GM12864 (cell line): ENCODE data around the gene TSPO.
A peak's percentile ranks its signal among the peaks of the same experiment; 100 is the strongest.

Experiments
- DNase-seq: peaks from one replicate; pipeline ENCODE4 v3.0.0-alpha.2; 2011; ENCODE audit warnings: low read depth
- H3K4me3 ChIP-seq: 2 replicates; pipeline ENCODE4 v1.5.1; 2011; ENCODE audit warnings: mild to moderate bottlenecking, low read depth, low read length, control low read depth
- TF ChIP-seq, protein P1 (sequence below): IDR thresholded peaks from 2 replicates; pipeline ENCODE4 v1.5.1; 2011; ENCODE audit warnings: low read depth, mild to moderate bottlenecking, moderate library complexity, low read length, control low read depth, inconsistent platforms; ENCODE audit errors: missing control alignments

Gene TSPO

DNA sequence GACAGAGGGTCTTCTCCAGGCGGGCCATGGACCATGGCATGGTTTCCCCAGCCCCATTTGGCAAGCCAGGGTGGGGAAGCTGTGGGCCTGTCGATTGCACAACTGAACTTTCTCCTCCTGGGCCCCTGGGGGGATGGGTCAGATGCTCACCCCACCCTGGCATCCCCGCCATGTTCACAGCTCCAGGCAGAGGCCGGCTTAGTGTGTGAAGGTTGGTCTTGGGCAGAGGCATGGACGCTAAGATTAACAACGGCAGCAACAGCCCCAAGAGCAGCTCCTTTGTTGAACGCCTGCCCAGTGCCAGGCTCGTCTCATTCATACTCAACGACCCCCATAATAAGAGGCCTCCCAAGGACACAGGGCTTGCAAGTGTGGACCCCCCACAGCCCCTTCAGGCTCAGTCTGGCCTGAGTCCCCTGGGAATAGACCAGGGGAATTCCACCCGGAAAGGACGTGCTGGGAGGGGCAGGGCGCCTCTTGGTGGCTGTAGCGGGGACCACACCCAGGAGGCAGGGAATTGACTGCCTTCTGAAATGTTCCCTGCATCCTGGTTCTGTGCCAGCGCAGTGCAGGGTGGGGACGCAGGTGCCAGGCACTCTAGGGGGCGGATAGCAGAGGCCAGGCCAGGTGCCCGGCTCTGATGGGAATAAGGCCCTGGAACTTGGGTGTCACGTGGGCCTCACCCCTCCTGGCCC is 8.3 kb downstream of the TSPO start:
- no peak for DNase-seq
- TF ChIP-seq, protein P1, sequence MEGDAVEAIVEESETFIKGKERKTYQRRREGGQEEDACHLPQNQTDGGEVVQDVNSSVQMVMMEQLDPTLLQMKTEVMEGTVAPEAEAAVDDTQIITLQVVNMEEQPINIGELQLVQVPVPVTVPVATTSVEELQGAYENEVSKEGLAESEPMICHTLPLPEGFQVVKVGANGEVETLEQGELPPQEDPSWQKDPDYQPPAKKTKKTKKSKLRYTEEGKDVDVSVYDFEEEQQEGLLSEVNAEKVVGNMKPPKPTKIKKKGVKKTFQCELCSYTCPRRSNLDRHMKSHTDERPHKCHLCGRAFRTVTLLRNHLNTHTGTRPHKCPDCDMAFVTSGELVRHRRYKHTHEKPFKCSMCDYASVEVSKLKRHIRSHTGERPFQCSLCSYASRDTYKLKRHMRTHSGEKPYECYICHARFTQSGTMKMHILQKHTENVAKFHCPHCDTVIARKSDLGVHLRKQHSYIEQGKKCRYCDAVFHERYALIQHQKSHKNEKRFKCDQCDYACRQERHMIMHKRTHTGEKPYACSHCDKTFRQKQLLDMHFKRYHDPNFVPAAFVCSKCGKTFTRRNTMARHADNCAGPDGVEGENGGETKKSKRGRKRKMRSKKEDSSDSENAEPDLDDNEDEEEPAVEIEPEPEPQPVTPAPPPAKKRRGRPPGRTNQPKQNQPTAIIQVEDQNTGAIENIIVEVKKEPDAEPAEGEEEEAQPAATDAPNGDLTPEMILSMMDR = peak; percentile 52
- H3K4me3 ChIP-seq = no peak overlapping the region

DNA sequence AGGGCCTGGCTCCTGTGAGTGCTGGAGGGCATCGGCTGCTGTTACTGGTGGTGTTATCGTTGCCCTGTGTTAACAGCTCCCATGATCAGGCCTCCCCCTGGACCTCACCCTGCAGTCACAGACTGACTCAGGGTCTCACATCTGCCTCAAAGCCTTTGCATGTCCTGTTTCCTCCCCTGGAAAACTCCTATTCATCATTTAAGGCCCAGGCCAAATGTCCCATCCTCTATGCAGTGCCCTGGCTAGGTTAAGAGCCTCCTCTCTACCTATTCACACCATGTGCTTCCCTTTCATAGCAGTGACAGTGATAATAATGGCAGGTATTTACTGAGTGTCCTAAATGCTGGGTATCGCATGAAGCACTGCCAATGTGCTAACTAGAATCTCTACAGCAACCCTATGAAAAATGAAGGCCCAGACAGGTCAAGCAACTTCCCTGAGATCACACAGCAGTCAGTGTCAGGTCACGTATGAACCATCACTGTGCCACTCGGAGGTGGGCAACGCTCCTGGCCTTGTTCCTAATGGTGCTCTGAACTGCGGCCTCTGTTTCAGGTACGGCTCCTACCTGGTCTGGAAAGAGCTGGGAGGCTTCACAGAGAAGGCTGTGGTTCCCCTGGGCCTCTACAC is 9.3 kb downstream of the TSPO start:
- TF ChIP-seq, protein P1 = no peak
- no peak overlapping the region for H3K4me3 ChIP-seq
- DNase-seq = no peak

DNA sequence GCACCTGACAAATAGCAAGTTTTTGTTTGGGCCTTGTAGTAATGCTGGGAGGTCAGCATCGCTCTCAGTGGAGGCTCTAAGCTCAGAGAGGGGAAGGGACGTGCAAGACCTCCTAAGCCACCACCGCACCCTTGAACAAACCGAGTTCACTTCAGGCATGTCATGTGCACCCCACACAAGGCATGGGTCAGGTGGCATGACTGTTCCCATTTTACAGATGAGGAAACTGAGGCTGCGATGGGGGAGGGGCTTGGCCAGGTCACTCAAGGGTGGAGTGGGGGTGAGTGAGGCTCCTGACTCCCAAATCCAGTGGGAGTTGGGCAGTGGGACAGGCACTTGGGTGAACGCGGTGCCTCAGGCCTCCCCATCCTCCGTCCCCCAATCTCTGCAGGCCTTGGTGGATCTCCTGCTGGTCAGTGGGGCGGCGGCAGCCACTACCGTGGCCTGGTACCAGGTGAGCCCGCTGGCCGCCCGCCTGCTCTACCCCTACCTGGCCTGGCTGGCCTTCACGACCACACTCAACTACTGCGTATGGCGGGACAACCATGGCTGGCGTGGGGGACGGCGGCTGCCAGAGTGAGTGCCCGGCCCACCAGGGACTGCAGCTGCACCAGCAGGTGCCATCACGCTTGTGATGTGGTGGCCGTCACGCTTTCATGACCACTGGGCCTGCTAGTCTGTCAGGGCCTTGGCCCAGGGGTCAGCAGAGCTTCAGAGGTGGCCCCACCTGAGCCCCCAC is 11.2 kb downstream of the TSPO start:
- no peak overlapping the region for H3K4me3 ChIP-seq
- no peak for DNase-seq
- TF ChIP-seq, protein P1 = no peak

DNA sequence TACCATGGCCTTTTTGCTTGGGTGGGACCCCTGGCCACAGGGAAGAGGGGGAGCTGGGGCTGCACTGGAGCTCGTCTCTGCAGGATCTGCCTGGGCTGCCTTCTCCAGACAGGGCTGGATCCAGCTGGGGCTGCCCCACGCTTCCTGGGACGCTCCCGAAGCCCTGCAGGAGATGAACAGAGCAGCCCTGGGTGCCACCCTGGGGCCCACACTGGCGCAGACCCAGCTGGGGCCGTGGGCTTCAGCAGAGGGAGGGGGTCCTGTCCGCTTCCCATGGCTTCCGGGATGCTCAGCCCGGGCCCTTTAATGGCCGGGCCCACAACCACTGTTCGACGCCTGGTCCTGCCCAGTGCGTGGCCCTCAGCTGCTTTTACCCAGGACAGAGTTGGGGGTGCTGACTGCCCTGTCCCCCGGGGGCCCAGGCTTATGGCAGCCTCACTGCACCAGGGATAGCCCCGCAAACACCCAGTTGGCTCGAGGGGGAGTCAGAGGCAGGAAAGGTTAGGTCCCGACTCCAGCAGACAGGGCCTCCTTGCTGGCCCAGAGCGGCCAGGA is 12.0 kb downstream of the TSPO start:
- H3K4me3 ChIP-seq = no peak overlapping the region
- TF ChIP-seq, protein P1 = no peak
- DNase-seq = no peak

DNA sequence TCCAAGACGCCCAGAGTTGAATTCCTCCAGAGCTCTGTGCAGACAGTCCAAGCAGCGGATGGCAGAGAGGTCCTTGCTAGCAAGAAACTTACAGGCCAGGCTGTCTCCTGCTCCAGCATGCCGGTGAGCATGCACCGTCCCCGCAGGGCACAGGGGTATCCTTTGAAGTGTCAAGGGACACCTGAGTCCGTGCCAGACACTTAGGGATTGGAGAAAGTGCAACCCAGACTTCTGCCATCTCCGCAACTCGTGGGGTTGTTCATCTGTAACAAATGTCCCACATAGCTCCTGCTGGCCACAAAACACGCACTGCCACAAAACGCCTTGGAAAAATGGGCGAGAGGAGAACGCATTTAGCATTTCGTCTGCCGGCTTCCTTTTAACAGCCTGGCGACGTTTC is 13.3 kb downstream of the TSPO start:
- DNase-seq = no peak
- TF ChIP-seq, protein P1 = no peak
- no peak overlapping the region for H3K4me3 ChIP-seq

DNA sequence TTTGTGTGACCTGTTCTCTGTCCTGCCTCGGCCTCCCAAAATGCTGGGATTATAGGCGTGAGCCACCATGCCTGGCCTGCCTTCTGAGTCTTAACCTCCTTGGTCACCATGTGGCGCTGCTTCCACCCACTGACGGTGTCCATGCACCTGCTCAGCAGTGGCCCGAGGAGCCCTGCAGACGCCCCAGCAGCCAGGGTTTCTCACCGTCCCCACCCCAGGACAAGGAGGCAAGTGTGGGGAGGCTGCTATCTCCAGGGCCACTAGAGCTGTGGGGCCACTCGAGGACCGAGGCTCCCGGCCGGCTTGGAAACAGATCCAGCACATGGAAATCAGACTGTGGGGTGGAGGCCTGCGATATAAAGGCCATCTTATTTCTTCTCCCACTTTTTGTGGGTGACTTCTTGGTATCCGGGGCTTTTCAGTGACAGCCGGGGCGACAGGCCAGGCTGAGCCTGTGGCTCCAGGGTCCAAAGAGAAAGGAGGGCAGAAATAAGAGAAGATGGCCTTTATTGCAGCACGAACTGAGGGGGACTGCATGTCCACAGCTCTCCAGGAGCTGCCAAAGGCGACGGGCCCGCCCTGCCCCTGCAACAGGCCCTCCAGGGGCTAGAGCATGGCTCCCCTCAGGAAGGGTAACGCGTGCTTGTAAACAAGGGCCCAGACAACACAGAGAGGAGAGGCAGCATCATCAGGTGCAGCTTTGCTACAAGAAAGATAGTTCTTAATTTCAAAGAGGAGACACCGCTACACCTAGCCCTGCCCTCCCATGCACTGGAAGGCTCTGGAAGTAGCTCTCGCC is 15.0 kb downstream of the TSPO start:
- TF ChIP-seq, protein P1 = no peak
- H3K4me3 ChIP-seq = no peak overlapping the region
- no peak for DNase-seq
